OCI-LY3 (cell line): Measurements from ENCODE around the gene CTNNA3.

ENCODE experiments used
- CTCF ChIP-seq: fragments of 200-600, 300-600 bp; sonication (generic); IDR thresholded peaks from 2 replicates; pipeline ENCODE4 v1.5.1; 2014; ENCODE audit warnings: antibody characterized with exemption, low read length, low read depth
- EZH2phosphoT487 ChIP-seq: fragments of 200-600 bp; shearing (Covaris generic); IDR thresholded peaks from 2 replicates; pipeline ENCODE4 v1.6.1; 2018; ENCODE audit warnings: antibody characterized with exemption, mixed run types, low read depth

- TF ChIP-seq CTCF (no peak), EZH2phosphoT487 (no peak)
Measured at GRCh38 chr10:67110286-67110685, 585.7 kb downstream of the CTNNA3 start.
